GF-D8 (cell line): Measurements from ENCODE around the gene SPEF1.

Source experiments
- DNase-seq: peaks from one replicate; lab custom pipeline; 2025; lab: John Stamatoyannopoulos, UW

The SPEF1 gene

GRCh38 chr20:3748073-3748472 is 33.2 kb downstream of the SPEF1 start:
- DNase-seq, result no peak

- DNase-seq, result no peak
These were observed 33.8 kb downstream of the SPEF1 start for GRCh38 chr20:3747471-3747870.

- no peak for DNase-seq
These were observed 35.5 kb downstream of the SPEF1 start for GRCh38 chr20:3745686-3746173.

- DNase-seq, result no peak
These were observed 36.2 kb downstream of the SPEF1 start for GRCh38 chr20:3744806-3745685.

- no peak for DNase-seq
These were observed 37.2 kb downstream of the SPEF1 start for GRCh38 chr20:3744037-3744436.

- no peak for DNase-seq
These were observed 38.0 kb downstream of the SPEF1 start for GRCh38 chr20:3743251-3743650.

- DNase-seq, result no peak
These were observed 39.3 kb downstream of the SPEF1 start for GRCh38 chr20:3741836-3742458.

- no peak for DNase-seq
These were observed 40.5 kb downstream of the SPEF1 start for GRCh38 chr20:3740615-3741301.

- no peak for DNase-seq
These were observed 41.3 kb downstream of the SPEF1 start for GRCh38 chr20:3739926-3740451.

- no peak for DNase-seq
These were observed 42.0 kb downstream of the SPEF1 start for GRCh38 chr20:3739054-3739925.

GRCh38 chr20:3738111-3739053 is 42.9 kb downstream of the SPEF1 start:
- no peak for DNase-seq

GRCh38 chr20:3735768-3736167 is 45.5 kb downstream of the SPEF1 start:
- no peak for DNase-seq

- no peak for DNase-seq
These were observed 47.0 kb downstream of the SPEF1 start for GRCh38 chr20:3734111-3734843.

- no peak for DNase-seq
These were observed 47.9 kb downstream of the SPEF1 start for GRCh38 chr20:3733119-3733995.

GRCh38 chr20:3732327-3733118 is 48.7 kb downstream of the SPEF1 start, which contains the start of gene HSPA12B:
Gene HSPA12B (plus strand): TSS chr20:3732685. CDS start chr20:3738675, 5,990 bp downstream.
- no peak for DNase-seq

GRCh38 chr20:3731944-3732326 is 49.3 kb downstream of the SPEF1 start:
- no peak for DNase-seq

- DNase-seq, result no peak
These were observed 50.2 kb downstream of the SPEF1 start for GRCh38 chr20:3730803-3731672.
